Caco-2 (cell line): ENCODE results near the gene SLC8A2. TPM values are rescaled to one million over a fixed set of nuclear protein-coding genes. Genes with fewer than 3 reads are reported as not detected.

Experiments used
- BruUV-seq: library from RNA; stranded (reverse); fragments of 400-500 nt; replicated peaks from 2 replicates; lab custom pipeline; 2021; lab: Mats Ljungman, UMichigan
- CTCF ChIA-PET: fragments of 300-600 bp; sonication (Branson Sonifier 250); formaldehyde crosslinking; loops from one replicate; lab custom pipeline; 2022; ENCODE audit warnings: antibody characterized with exemption; lab: Charles Lee
- POLR2A ChIA-PET: fragments of 300-600 bp; sonication (Branson Sonifier 250); formaldehyde crosslinking; loops from one replicate; lab custom pipeline; 2022; ENCODE audit warnings: antibody characterized with exemption; lab: Charles Lee
- DNase-seq, 2 experiments: peaks; one replicate each; pipeline versions ENCODE4 v3.0.0 to v3.0.0-alpha.2; 2020 to 2022
- H3K27me3 ChIP-seq: replicated peaks from 2 replicates; pipeline ENCODE4 v1.6.0; 2011; ENCODE audit warnings: low read length; ENCODE audit not compliant: control insufficient read depth, insufficient read depth
- H3K36me3 ChIP-seq: 2 replicates; pipeline ENCODE4 v1.5.1; 2011; ENCODE audit warnings: low read length; ENCODE audit not compliant: control insufficient read depth, insufficient read depth
- H3K4me1 ChIP-seq: fragments of 250-450 bp; sonication (Bioruptor Pico); 2 replicates; pipeline ENCODE4 v1.5.1; 2020; ENCODE audit warnings: mild to moderate bottlenecking
- H3K4me3 ChIP-seq: 2 replicates; pipeline ENCODE4 v1.5.1; 2011; ENCODE audit warnings: low read depth, mild to moderate bottlenecking, control low read depth, low read length
- H3K9me3 ChIP-seq: fragments of 250-450 bp; sonication (Bioruptor Pico); 2 replicates; pipeline ENCODE4 v1.5.1; 2020; ENCODE audit warnings: mild to moderate bottlenecking, moderate library complexity
- H3K27ac Mint-ChIP-seq: one replicate; pipeline ENCODE4 v1.8.0; 2022; ENCODE audit warnings: mixed read lengths; ENCODE audit not compliant: unreplicated experiment
- H3K27me3 Mint-ChIP-seq: one replicate; pipeline ENCODE4 v1.8.0; 2022; ENCODE audit warnings: mixed read lengths; ENCODE audit not compliant: insufficient read depth, unreplicated experiment
- H3K36me3 Mint-ChIP-seq: one replicate; pipeline ENCODE4 v1.8.0; 2022; ENCODE audit warnings: mild to moderate bottlenecking, mixed read lengths; ENCODE audit not compliant: insufficient read depth, unreplicated experiment
- H3K4me1 Mint-ChIP-seq: one replicate; pipeline ENCODE4 v1.8.0; 2022; ENCODE audit warnings: low read depth, mixed read lengths; ENCODE audit not compliant: unreplicated experiment
- H3K4me3 Mint-ChIP-seq: one replicate; pipeline ENCODE4 v1.8.0; 2022; ENCODE audit warnings: mild to moderate bottlenecking, moderate library complexity, mixed read lengths; ENCODE audit not compliant: unreplicated experiment
- H3K9me3 Mint-ChIP-seq: one replicate; pipeline ENCODE4 v1.8.0; 2022; ENCODE audit warnings: mixed read lengths; ENCODE audit not compliant: unreplicated experiment
- intact Hi-C: fragments of 100-400 bp; cut with micrococcal nuclease; formaldehyde crosslinking; loops from one replicate; pipeline ENCODE4 v1.10.0; 2022; ENCODE audit not compliant: unreplicated experiment
- total RNA-seq: library from RNA; stranded (reverse); gene quantifications from 2 replicates; pipeline ENCODE4 v1.2.3, GENCODE V29; 2022
- TF ChIP-seq, protein P1 (sequence below), 2 experiments: fragments of 200-600 bp in 1 of 2; IDR thresholded peaks; 1 replicate in 1 of 2; 2 replicates in 1 of 2; pipeline versions ENCODE4 v1.5.1 to v1.8.0; 2011 to 2022; ENCODE audit warnings: antibody characterized with exemption in 1 of 2, control low read depth in 1 of 2, inconsistent platforms in 1 of 2, low read depth in 1 of 2, low read length in 1 of 2, mild to moderate bottlenecking in 1 of 2, moderate library complexity in 1 of 2; ENCODE audit not compliant: insufficient read depth in 1 of 2, severe bottlenecking in 1 of 2, unreplicated experiment in 1 of 2

The SLC8A2 gene
- total RNA-seq, 1 experiment from 2014 or later = 1.2 TPM

DNA sequence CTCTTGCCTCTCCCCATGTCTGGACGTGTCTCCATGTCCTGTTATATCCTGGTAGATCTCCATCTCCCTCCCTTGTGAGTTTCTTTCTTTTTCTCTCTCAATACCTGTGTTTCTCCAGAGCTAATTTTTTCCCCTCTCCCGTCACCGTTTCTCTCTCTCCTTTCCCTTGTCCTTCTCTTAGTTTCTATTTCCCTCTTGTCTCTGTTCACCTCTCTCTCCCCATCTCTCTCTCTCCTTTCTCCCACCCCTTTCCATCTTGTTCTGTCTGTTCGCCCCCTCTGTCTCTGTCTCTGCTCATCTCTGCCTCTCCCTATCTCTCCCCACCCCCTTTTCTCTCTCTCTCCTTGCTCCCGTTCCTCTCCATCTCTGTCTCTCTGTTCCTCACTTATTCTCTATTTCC, 13.0 kb downstream of the SLC8A2 start:
- H3K27me3 ChIP-seq = peaks cover 2% of the 10 kb centered on the region; the same call in 1 of the 2 replicates
- Mint-ChIP-seq H3K27ac (no peak overlapping the region), H3K36me3 (no peaks in the 10 kb centered on the region), H3K27me3 (peaks cover 11% of the 10 kb centered on the region), H3K4me3 (no peak overlapping the region), H3K4me1 (no peaks in the 10 kb centered on the region), H3K9me3 (peaks cover 8% of the 10 kb centered on the region)
- no peaks in the 10 kb centered on the region for H3K36me3 ChIP-seq
- intact Hi-C loops = no loop called here
- no peak overlapping the region for H3K4me3 ChIP-seq
- TF ChIP-seq, protein P1, sequence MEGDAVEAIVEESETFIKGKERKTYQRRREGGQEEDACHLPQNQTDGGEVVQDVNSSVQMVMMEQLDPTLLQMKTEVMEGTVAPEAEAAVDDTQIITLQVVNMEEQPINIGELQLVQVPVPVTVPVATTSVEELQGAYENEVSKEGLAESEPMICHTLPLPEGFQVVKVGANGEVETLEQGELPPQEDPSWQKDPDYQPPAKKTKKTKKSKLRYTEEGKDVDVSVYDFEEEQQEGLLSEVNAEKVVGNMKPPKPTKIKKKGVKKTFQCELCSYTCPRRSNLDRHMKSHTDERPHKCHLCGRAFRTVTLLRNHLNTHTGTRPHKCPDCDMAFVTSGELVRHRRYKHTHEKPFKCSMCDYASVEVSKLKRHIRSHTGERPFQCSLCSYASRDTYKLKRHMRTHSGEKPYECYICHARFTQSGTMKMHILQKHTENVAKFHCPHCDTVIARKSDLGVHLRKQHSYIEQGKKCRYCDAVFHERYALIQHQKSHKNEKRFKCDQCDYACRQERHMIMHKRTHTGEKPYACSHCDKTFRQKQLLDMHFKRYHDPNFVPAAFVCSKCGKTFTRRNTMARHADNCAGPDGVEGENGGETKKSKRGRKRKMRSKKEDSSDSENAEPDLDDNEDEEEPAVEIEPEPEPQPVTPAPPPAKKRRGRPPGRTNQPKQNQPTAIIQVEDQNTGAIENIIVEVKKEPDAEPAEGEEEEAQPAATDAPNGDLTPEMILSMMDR (IDR thresholded peaks at IDR 0.05; ENCODE audit: insufficient read depth in 1 of 2, low read depth in 1 of 2, low read length in 1 of 2, severe bottlenecking in 1 of 2, unreplicated experiment in 1 of 2) = no peak
- H3K9me3 ChIP-seq = peaks cover 7% of the 10 kb centered on the region
- POLR2A ChIA-PET = no interaction called here
- no TSS peak for BruUV-seq
- DNase-seq = no peak
- CTCF ChIA-PET = interaction anchor here (0.6 kb wide), 1 partner anchor 26 kb away, joined by 3 read pairs; the partner anchor contains the start of gene KPTN
- no peaks in the 10 kb centered on the region for H3K4me1 ChIP-seq

DNA sequence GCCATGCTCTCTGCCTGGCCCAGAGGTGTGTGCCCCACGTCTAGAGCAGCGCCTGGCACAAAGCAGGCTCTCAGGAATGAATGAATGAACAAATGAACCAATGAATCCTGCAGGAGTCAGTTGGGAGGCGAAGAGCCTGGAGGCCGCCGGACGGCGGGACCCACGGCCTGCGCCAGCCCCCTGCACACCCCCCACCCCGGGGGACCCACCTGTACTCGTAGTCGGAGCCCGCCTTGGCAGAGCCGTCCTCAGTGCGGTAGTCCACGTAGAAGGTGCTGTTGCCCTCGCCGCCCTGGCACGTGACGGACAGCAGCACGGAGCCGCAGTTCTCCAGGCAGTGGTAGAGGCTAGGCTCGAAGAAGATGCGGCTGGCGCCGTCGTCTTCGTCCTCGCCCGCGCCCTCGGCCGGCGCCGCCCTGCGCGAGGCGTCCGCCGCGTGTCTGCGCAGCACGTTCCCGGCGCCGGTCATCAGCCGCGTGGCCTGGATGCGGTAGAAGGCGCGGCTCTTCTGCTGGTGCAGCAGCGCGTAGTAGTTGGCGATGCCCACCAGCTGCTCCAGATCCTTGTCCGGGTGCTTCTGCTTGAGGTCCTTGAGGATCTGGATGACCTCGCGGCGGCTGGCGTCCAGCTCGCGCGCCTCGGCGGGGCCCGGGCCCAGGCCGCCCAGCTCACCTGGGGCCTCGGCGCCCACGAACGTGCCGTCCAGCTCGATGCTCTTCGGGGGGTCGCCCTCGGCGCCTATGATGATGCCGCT, 14.8 kb downstream of the SLC8A2 start:
- Histone ChIP-seq H3K27me3 (peaks cover 2% of the 10 kb centered on the region; the same call in 1 of the 2 replicates), H3K36me3 (no peaks in the 10 kb centered on the region), H3K9me3 (peaks cover 7% of the 10 kb centered on the region), H3K4me1 (no peaks in the 10 kb centered on the region), H3K4me3 (peak overlapping the region; percentile 27)
- DNase-seq = no peak
- ChIA-PET POLR2A (no interaction called here), CTCF (interaction anchor here (0.7 kb wide), 1 partner anchor 20 kb away, joined by 3 read pairs; no protein-coding TSS in a partner anchor)
- TF ChIP-seq, protein P1 (IDR thresholded peaks at IDR 0.05; ENCODE audit: insufficient read depth in 1 of 2, low read depth in 1 of 2, low read length in 1 of 2, severe bottlenecking in 1 of 2, unreplicated experiment in 1 of 2) = no peak
- no peaks in the 10 kb centered on the region for H3K4me1 Mint-ChIP-seq
- no peaks in the 10 kb centered on the region for H3K36me3 Mint-ChIP-seq
- peaks cover 11% of the 10 kb centered on the region for H3K27me3 Mint-ChIP-seq
- BruUV-seq = no TSS peak
- H3K27ac Mint-ChIP-seq = no peak overlapping the region
- intact Hi-C loops = no loop called here
- H3K9me3 Mint-ChIP-seq = peaks cover 8% of the 10 kb centered on the region
- no peak overlapping the region for H3K4me3 Mint-ChIP-seq

DNA sequence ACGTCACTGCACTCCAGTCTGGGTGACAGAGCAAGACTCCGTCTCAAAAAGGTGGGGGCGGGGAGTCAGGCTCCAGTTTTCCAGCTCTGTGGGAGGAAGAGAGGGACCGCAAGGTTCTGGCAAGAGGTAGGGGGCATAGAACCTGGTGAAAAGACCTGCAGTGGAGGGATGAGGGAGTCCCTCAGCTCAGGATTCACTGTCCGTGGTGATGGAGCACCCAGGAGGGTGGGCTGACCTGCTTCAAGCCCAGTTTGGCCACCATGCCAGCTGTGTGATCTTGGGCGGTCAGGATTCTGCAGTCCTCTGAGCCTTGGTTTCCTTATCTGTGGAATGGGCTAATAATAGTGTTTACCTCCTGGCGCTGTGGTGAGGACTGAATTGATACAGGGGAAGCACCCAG, 21.2 kb downstream of the SLC8A2 start:
- H3K4me3 ChIP-seq = no peak overlapping the region
- no peaks in the 10 kb centered on the region for H3K4me1 ChIP-seq
- H3K27me3 Mint-ChIP-seq = peaks cover 18% of the 10 kb centered on the region
- no peaks in the 10 kb centered on the region for H3K36me3 ChIP-seq
- no peaks in the 10 kb centered on the region for H3K27me3 ChIP-seq
- CTCF ChIA-PET = interaction anchor here (0.7 kb wide), 1 partner anchor 18 kb away, joined by 4 read pairs; no protein-coding TSS in a partner anchor
- intact Hi-C loops = no loop called here
- H3K27ac Mint-ChIP-seq = no peak overlapping the region
- no peaks in the 10 kb centered on the region for H3K36me3 Mint-ChIP-seq
- no peak for DNase-seq
- no peak overlapping the region for H3K4me3 Mint-ChIP-seq
- peaks cover 4% of the 10 kb centered on the region for H3K4me1 Mint-ChIP-seq
- TF ChIP-seq, protein P1 (IDR thresholded peaks at IDR 0.05; ENCODE audit: insufficient read depth in 1 of 2, low read depth in 1 of 2, low read length in 1 of 2, severe bottlenecking in 1 of 2, unreplicated experiment in 1 of 2) = no peak
- no TSS peak for BruUV-seq
- peaks cover 3% of the 10 kb centered on the region for H3K9me3 Mint-ChIP-seq
- POLR2A ChIA-PET = no interaction called here
- peaks cover under 1% of the 10 kb centered on the region; the same call in 1 of the 2 replicates for H3K9me3 ChIP-seq
